ENCODE measurements around the gene GYPA.

GYPA gene

GRCh38 chr4:144181391-144181790 lies 40.9 kb upstream of the GYPA start:
- H3K4me1 ChIP-seq (ENCODE audit: low read depth, poor library complexity, severe bottlenecking): no peaks in the 10 kb centered on the region
- no peaks in the 10 kb centered on the region for H3K36me3 ChIP-seq (ENCODE audit: insufficient read depth)
- no peak overlapping the region for H2AFZ ChIP-seq (ENCODE audit: low read depth)
- no peak for TF ChIP-seq CTCF (conservative IDR thresholded peaks at IDR 0.05; ENCODE audit: low read depth, low read length)
- no peaks in the 10 kb centered on the region for H3K27me3 ChIP-seq (ENCODE audit: insufficient read depth, low read depth)
- H3K4me2 ChIP-seq: no peak overlapping the region
- no peak overlapping the region for H3K27ac ChIP-seq
- H4K20me1 ChIP-seq (ENCODE audit: insufficient read depth): no peaks in the 10 kb centered on the region; the same call in 1 of the 2 replicates
- no peaks in the 10 kb centered on the region for H3K79me2 ChIP-seq (ENCODE audit: insufficient read depth, low read depth)
- H3K4me3 ChIP-seq (IDR thresholded peaks at IDR 0.05; ENCODE audit: insufficient read depth, low read depth, low read length): no peak overlapping the region
- H3K9ac ChIP-seq: no peak overlapping the region

- no peak overlapping the region for H3K4me3 ChIP-seq (IDR thresholded peaks at IDR 0.05; ENCODE audit: insufficient read depth, low read depth, low read length)
- H4K20me1 ChIP-seq (ENCODE audit: insufficient read depth): no peaks in the 10 kb centered on the region; the same call in 1 of the 2 replicates
- TF ChIP-seq CTCF (conservative IDR thresholded peaks at IDR 0.05; ENCODE audit: low read depth, low read length): no peak
- no peaks in the 10 kb centered on the region for H3K79me2 ChIP-seq (ENCODE audit: insufficient read depth, low read depth)
- H3K4me2 ChIP-seq: no peak overlapping the region
- H3K9ac ChIP-seq: no peak overlapping the region
- H3K27ac ChIP-seq: no peak overlapping the region
- H2AFZ ChIP-seq (ENCODE audit: low read depth): no peak overlapping the region
- no peaks in the 10 kb centered on the region for H3K4me1 ChIP-seq (ENCODE audit: low read depth, poor library complexity, severe bottlenecking)
- H3K27me3 ChIP-seq (ENCODE audit: insufficient read depth, low read depth): no peaks in the 10 kb centered on the region
- H3K36me3 ChIP-seq (ENCODE audit: insufficient read depth): no peaks in the 10 kb centered on the region
These were observed 38.7 kb upstream of the GYPA start for GRCh38 chr4:144179152-144179739.

GRCh38 chr4:144178414-144178813 lies 37.9 kb upstream of the GYPA start:
- Histone ChIP-seq H3K9ac (no peak overlapping the region), H4K20me1 (ENCODE audit: insufficient read depth) (no peaks in the 10 kb centered on the region; the same call in 1 of the 2 replicates), H3K4me1 (ENCODE audit: low read depth, poor library complexity, severe bottlenecking) (no peaks in the 10 kb centered on the region), H2AFZ (ENCODE audit: low read depth) (no peak overlapping the region), H3K27me3 (ENCODE audit: insufficient read depth, low read depth) (no peaks in the 10 kb centered on the region), H3K79me2 (ENCODE audit: insufficient read depth, low read depth) (no peaks in the 10 kb centered on the region), H3K4me2 (no peak overlapping the region), H3K36me3 (ENCODE audit: insufficient read depth) (no peaks in the 10 kb centered on the region), H3K27ac (no peak overlapping the region), H3K4me3 (IDR thresholded peaks at IDR 0.05; ENCODE audit: insufficient read depth, low read depth, low read length) (no peak overlapping the region)
- TF ChIP-seq CTCF (conservative IDR thresholded peaks at IDR 0.05; ENCODE audit: low read depth, low read length): no peak

GRCh38 chr4:144176476-144176875 lies 36.0 kb upstream of the GYPA start:
- Histone ChIP-seq H3K4me2 (no peak overlapping the region), H3K4me1 (ENCODE audit: low read depth, poor library complexity, severe bottlenecking) (no peaks in the 10 kb centered on the region), H2AFZ (ENCODE audit: low read depth) (no peak overlapping the region), H3K79me2 (ENCODE audit: insufficient read depth, low read depth) (no peaks in the 10 kb centered on the region), H3K9ac (no peak overlapping the region), H3K27me3 (ENCODE audit: insufficient read depth, low read depth) (no peaks in the 10 kb centered on the region), H3K27ac (no peak overlapping the region), H4K20me1 (ENCODE audit: insufficient read depth) (no peaks in the 10 kb centered on the region; the same call in 1 of the 2 replicates), H3K36me3 (ENCODE audit: insufficient read depth) (no peaks in the 10 kb centered on the region), H3K4me3 (IDR thresholded peaks at IDR 0.05; ENCODE audit: insufficient read depth, low read depth, low read length) (no peak overlapping the region)
- TF ChIP-seq CTCF (conservative IDR thresholded peaks at IDR 0.05; ENCODE audit: low read depth, low read length): no peak

All from KMS-11 (cell line).